Adipocyte (in vitro differentiated cells): ENCODE results near the gene APCS.

Experiments
- DNase-seq: peaks from one replicate; pipeline ENCODE4 v3.0.0-alpha.2; 2015; ENCODE audit warnings: low read depth
- H3K27me3 ChIP-seq: replicated peaks from 2 replicates; pipeline ENCODE4 v1.7.0; 2013; ENCODE audit warnings: mild to moderate bottlenecking, low read length, moderate library complexity; ENCODE audit not compliant: control insufficient read depth, insufficient read depth
- H3K36me3 ChIP-seq: 2 replicates; pipeline ENCODE4 v1.7.0; 2013; ENCODE audit warnings: low read length, mild to moderate bottlenecking, moderate library complexity; ENCODE audit not compliant: control insufficient read depth, insufficient read depth, severe bottlenecking
- H3K4me1 ChIP-seq: 2 replicates; pipeline ENCODE4 v1.7.0; 2013; ENCODE audit warnings: mild to moderate bottlenecking, low read length, moderate library complexity; ENCODE audit not compliant: control insufficient read depth, insufficient read depth
- H3K4me3 ChIP-seq: 2 replicates; pipeline ENCODE4 v1.7.0; 2013; ENCODE audit warnings: mild to moderate bottlenecking, low read length, moderate library complexity
- H3K9ac ChIP-seq: 2 replicates; pipeline ENCODE4 v1.7.0; 2013; ENCODE audit warnings: mild to moderate bottlenecking, low read length, moderate library complexity
- H3K9me3 ChIP-seq: 2 replicates; pipeline ENCODE4 v1.7.0; 2013; ENCODE audit warnings: mild to moderate bottlenecking, low read length, moderate library complexity; ENCODE audit not compliant: control insufficient read depth

Gene APCS

DNA sequence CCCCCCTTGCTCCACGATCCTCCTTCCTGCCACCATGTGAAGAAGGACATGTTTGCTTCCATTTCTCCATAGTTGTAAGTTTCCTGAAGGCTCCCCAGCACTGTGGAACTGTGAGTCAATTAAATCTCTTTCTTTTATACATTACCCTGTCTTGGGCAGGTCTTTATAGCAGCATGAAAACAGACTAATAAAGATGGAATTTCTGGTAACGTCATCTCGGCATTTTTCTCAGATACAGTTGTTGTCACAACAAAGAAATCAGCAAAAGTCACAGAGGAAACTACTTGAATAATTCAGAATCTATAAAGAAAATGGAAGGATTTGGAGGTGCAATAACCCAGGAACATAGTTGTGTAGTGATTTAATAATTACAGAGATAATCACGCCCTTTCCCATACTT, 4.4 kb downstream of the APCS start:
- Histone ChIP-seq H3K4me1 (no peaks in the 10 kb centered on the region), H3K36me3 (no peaks in the 10 kb centered on the region), H3K4me3 (no peak overlapping the region), H3K27me3 (no peaks in the 10 kb centered on the region), H3K9me3 (peaks cover 6% of the 10 kb centered on the region), H3K9ac (no peak overlapping the region)
- DNase-seq, result no peak

DNA sequence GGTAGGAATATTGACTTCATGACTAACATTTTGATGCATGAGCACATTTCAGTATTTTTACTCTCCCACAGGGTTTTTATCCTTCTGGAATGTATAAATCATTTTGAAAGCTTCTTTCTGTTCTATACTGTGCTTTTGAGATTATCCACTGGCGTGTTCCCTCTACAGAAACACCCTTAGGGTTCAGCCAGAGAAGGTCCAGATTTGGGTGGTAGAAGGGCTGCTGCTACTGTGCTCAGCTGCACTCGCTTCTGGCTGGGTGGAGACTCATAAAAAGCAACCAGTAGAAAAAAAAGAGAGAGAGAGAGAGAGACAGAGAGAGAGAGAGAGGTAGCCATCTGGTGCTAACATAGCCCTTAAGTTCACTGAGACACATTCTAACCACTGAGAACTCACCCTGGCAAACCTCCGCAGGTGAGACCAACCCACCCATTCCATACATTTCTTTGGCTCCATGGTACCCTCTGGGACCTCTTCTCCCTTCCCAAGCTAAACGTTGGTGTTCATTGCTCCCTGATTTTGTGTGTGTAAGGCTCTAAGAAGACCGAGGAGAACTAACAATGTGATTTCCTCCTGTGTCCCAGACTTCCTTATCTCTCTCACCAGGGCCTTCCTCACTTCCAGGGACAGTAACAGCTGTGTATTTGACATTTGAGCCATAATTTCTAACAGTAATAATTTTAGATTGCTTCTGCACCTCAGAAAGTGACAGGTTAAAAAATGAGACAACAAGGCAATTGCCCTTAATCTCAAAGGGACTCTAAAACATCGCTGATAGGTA, 7.2 kb downstream of the APCS start:
- DNase-seq, result peak; percentile 58
- Histone ChIP-seq H3K4me3 (no peak overlapping the region), H3K27me3 (no peaks in the 10 kb centered on the region), H3K9ac (no peak overlapping the region), H3K9me3 (peaks cover 6% of the 10 kb centered on the region), H3K36me3 (no peaks in the 10 kb centered on the region), H3K4me1 (no peaks in the 10 kb centered on the region)

GRCh38 chr1:159598196-159598595, 10.6 kb downstream of the APCS start:
- DNase-seq, result peak; percentile 77
- Histone ChIP-seq H3K4me1 (no peaks in the 10 kb centered on the region), H3K9ac (no peak overlapping the region)

DNA sequence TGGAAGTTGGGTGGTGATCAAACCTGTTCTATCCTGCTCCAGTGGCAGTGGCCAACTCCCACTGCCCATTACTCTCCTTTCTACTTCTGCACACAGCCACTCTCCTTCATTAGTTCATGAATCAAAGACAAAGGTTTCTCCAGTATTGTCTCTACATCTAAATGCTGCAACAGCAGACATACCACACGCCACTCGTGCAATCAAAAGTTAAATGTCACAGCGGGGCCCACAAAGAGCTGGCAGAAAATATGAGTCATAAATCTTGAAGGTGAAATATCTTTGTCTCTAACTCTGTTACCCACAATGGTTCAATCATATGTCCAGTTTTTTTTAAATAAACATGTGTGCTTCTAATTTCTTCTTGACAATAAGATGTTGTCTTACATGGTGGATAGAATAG, 13.3 kb downstream of the APCS start:
- H3K4me1 ChIP-seq, result no peaks in the 10 kb centered on the region
- no peaks in the 10 kb centered on the region for H3K9me3 ChIP-seq
- H3K9ac ChIP-seq, result no peak overlapping the region
- H3K27me3 ChIP-seq, result no peaks in the 10 kb centered on the region
- H3K4me3 ChIP-seq, result no peak overlapping the region
- peak; percentile 77 for DNase-seq
- no peaks in the 10 kb centered on the region for H3K36me3 ChIP-seq

More at GRCh38 chr1:159598196-159598595, 10.6 kb downstream of the APCS start:
- no peaks in the 10 kb centered on the region for H3K27me3 ChIP-seq
- H3K9me3 ChIP-seq, result no peaks in the 10 kb centered on the region
- H3K36me3 ChIP-seq, result no peaks in the 10 kb centered on the region
- no peak overlapping the region for H3K4me3 ChIP-seq

- no peaks in the 10 kb centered on the region for H3K4me1 ChIP-seq
- no peak overlapping the region for H3K9ac ChIP-seq
- no peak for DNase-seq
- H3K9me3 ChIP-seq, result no peaks in the 10 kb centered on the region
- H3K4me3 ChIP-seq, result no peak overlapping the region
- no peaks in the 10 kb centered on the region for H3K36me3 ChIP-seq
- H3K27me3 ChIP-seq, result no peaks in the 10 kb centered on the region
Measured at GRCh38 chr1:159602501-159602999, 14.9 kb downstream of the APCS start.

DNA sequence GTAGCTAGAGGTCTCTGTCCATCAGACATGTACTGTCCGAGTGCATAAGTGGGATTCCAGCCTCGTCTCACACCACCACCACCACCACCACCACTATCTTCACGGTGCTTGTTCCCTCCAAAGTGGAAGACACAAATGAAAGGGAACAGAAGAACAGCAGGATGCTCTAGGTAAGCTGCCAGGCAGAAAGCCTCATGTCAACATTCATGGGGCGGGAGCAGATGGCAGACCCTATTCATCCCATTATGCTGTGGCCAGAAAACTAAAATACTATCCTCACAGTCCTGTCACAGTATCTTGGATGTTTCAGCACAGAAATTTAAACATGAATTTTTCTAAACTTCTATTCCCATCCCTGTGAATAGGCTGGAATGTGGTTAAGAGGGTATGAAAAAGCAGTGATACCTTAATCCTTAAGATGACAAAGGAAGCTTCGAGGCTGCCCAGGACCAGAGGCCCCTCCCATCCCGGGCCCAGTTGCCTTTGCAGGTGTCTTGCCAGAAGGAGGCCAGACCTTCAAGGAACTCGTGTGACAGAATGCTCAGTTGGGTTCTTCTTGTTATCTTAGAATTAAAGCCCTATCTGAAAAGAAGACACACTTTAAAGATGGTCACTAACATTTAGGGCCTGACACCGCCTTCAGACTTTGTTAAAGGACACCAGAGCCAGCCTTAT, 24.7 kb downstream of the APCS start:
- H3K27me3 ChIP-seq, result no peaks in the 10 kb centered on the region
- H3K36me3 ChIP-seq, result no peaks in the 10 kb centered on the region
- no peak overlapping the region for H3K4me3 ChIP-seq
- no peaks in the 10 kb centered on the region for H3K9me3 ChIP-seq
- no peak overlapping the region for H3K9ac ChIP-seq
- DNase-seq, result no peak
- no peaks in the 10 kb centered on the region for H3K4me1 ChIP-seq

GRCh38 chr1:159632922-159633321, 45.3 kb downstream of the APCS start:
- no peak for DNase-seq
- no peaks in the 10 kb centered on the region for H3K9me3 ChIP-seq
- H3K4me3 ChIP-seq, result no peak overlapping the region
- H3K27me3 ChIP-seq, result peaks cover 3% of the 10 kb centered on the region
- no peaks in the 10 kb centered on the region for H3K4me1 ChIP-seq
- no peak overlapping the region for H3K9ac ChIP-seq
- no peaks in the 10 kb centered on the region for H3K36me3 ChIP-seq
